HL-60 (cell line): ENCODE results near the gene CTNS.

Experiments
- CTCF ChIP-seq: IDR thresholded peaks from one replicate; pipeline ENCODE4 v1.5.1; 2011; ENCODE audit warnings: low read length, control low read depth, inconsistent platforms; ENCODE audit not compliant: insufficient read depth
- TF ChIP-seq, protein P1 (sequence below): IDR thresholded peaks from 2 replicates; pipeline ENCODE4 v1.6.1; 2012; ENCODE audit warnings: low read depth; ENCODE audit not compliant: insufficient replicate concordance

- no peak for TF ChIP-seq CTCF
- TF ChIP-seq, protein P1, sequence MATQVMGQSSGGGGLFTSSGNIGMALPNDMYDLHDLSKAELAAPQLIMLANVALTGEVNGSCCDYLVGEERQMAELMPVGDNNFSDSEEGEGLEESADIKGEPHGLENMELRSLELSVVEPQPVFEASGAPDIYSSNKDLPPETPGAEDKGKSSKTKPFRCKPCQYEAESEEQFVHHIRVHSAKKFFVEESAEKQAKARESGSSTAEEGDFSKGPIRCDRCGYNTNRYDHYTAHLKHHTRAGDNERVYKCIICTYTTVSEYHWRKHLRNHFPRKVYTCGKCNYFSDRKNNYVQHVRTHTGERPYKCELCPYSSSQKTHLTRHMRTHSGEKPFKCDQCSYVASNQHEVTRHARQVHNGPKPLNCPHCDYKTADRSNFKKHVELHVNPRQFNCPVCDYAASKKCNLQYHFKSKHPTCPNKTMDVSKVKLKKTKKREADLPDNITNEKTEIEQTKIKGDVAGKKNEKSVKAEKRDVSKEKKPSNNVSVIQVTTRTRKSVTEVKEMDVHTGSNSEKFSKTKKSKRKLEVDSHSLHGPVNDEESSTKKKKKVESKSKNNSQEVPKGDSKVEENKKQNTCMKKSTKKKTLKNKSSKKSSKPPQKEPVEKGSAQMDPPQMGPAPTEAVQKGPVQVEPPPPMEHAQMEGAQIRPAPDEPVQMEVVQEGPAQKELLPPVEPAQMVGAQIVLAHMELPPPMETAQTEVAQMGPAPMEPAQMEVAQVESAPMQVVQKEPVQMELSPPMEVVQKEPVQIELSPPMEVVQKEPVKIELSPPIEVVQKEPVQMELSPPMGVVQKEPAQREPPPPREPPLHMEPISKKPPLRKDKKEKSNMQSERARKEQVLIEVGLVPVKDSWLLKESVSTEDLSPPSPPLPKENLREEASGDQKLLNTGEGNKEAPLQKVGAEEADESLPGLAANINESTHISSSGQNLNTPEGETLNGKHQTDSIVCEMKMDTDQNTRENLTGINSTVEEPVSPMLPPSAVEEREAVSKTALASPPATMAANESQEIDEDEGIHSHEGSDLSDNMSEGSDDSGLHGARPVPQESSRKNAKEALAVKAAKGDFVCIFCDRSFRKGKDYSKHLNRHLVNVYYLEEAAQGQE = no peak
Measured at GRCh38 chr17:3626831-3627768, 9.5 kb upstream of the CTNS start.
